Measurements from ENCODE around the gene AHDC1.
A peak's percentile ranks its signal among the peaks of the same experiment; 100 is the strongest.
"Not testable (repeated sequence)": the region's sequence is repeated elsewhere in the genome, so short reads cannot be mapped to it uniquely, and the experiment has no call there.

AHDC1 gene

DNA sequence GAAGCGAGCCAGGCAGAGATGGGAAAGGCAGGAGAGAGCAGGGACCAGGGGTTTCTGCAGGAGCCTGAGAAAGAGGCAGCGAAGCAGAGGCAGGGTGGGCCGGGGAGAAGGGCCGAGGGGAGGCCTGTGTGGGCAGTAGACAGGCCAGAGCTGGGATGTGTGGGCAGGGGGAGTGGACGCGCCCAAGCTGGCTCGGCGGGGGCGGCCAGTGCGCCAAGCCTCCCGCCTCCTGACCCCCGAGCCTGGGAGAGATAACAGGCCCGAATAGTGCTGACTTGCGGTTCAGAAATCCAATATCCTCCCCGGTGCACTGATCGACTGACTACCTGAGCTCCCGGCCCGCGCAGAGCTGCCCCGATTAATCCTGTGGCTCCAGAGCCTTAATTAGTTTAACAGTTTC, 41.9 kb downstream of the AHDC1 start:
- no peak for DNase-seq

DNA sequence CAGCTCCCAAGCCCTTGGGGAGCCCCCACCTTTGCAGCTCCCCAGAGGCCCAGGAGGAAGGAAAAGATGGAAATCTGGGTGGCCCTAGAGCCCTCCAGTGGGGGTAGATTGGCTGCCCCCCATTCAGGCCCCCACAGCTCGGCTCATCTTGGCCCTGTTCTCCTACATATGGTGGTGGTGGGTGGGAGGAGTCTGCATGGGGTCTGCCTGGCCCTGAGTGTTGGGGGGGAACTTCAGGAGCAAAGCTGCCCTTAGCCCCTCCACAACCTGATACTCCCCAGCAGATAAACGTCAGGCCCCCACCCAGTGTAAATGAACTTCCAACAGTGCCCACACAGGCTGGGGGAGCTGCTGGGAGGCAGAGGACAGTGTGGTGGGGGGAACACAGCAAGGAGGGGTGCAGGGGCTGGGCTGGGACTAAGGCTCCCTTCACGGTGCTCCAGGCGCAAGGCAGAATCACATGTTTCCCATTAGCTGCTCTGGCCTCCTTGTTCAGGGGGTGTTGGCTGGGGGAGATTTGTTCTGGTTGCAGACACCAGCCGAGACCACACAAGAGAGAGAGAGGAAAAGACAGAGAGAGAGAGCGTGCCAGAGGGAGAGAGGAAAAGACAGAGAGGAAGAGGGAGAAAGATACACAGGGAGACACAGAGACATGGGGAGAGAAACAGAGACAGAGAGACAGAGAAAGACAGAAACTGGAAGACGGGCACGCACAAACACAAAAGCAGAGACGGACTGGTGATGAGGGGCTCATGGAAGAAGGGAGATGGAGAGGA, 42.6 kb downstream of the AHDC1 start:
- DNase-seq: no peak

DNA sequence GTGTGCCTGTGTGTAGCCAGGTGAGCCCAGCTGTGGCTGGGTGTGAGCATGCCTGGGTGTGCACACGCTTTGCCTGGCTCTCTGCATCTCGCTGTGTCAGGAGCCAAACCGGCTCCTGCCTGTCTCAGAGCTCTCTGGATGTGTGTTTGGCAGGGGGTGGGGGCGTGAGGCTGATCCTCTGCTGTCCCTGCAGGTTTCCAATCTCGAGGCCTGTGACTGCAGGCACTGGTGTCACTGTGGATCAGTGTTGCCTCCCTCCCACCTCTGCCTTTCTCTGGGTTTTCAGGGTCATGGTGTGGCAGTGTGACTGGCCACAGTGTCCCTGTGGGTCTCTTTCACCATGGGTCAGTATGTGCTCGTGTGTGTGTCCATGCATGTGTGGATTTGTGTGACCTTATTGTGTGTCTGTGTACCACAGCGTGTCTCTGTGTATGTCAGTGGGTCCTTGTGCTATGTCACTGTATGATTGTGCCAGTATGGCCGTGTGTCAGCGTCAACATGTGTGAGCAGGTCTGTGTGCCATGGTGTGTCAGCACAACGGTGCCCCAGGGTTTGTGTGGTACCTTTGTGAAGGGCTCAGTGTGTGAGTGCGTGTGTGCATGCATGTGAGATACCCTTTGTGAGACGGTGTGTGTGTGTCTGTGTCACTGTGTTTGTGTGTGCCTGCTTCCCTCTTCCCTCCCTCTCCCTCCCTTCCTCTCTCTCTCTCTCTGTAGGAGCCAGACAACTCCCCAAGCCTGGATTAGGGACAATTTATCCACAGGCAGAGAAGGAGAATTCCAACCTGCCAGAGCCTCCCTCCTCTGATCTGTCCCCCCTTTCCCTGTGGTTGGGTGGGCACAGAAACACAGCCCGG, 43.4 kb downstream of the AHDC1 start:
- no peak for DNase-seq

DNA sequence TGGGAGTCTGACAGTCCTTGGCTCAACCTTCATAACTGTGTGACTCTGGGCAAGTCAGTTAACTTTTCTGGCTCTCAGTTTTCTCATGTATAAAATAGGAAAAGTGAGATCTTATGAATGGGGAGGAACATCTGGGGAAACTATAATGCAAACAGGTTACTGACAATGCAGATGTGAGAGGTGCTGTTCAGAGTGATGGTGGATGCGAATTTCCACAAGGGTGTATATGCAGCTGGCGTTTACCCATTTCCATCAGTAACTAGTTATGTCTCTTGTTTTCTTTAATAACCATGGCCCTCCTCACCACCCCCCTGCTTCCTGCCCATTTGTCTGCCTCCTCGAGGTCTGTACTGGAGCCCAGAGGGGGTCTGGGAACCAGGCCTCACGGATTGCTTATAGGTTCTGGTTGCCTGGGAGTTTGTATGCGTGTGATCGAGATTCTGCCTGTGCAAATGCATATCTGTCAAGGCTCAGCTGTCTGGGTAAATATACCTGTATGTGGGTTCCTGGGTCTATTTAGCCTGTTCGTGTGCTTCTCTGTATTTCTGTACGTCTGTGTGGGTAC, 44.4 kb downstream of the AHDC1 start:
- no peak for DNase-seq

DNA sequence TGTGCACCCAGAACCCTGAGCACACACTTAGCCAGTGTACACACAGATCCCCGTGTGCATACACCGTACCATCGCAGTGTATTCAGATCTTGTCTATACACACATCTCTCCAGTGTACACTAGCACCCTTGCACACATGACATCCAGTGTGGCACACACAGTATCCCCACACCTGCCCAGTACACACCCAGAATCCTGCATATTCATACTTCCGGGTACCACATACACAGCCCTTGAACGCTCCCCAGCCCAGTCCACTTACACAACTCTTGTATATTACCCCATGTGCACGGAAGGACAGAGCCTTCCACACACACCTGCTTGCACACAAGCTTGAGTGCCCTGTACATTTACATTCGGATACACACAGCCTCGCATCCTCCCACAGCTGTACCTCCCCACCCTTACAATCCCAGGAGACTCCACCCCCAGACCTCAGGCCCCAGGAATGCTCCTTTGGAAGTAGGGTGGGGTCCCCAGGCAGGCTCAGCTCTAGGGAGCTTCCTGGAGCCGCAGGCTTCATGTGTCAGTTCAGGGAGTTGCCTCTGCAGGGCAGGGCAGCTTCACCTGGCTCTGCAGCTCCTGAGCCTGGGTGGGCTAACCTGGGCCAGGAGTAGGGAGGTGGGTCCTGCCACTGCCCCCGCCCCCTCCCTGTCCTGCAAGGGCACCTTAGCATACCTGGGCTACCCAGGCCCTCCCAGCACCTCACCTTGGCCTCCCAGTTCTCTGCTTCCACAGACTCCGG, 46.2 kb downstream of the AHDC1 start:
- DNase-seq: no peak

DNA sequence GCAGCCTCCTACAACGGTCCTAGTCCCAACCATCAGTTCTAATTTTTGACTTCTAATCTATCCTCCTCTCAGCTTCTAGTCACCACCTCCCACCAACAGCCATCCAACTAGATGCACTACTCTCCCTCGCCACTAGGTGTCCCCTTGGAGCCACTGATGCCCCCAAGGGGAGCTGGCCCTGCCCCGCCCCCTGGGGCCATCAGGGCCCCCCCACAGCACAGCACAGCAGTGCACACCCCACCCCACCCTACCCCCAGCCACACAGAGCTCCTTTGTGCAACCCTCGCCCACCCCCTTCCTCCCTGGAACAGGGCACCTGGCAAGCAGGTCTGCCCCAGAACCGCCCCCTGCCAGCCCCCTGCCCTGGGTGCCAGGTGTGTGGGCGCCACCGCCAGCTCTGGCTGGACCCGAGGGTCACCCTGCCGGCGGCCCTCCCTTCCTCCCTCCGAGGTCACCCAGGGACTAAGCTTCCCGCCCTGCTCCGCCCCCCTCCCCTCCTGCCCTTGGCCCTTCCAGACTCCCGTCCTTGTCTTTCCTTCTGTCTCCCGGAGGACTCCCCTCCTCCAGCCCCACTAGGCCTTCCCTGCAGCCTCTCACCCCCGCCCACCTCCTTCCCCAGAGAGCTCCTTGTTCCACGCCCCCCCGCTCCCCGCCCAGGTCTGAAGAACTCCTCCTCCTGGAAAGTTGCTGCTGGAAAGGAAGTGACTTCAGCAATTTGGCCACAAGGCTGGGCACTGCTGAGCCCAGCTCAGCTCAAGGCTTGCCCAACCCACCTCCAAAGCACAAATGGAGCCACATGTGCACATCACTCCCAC, 47.0 kb downstream of the AHDC1 start:
- peak; percentile 89 for DNase-seq

DNA sequence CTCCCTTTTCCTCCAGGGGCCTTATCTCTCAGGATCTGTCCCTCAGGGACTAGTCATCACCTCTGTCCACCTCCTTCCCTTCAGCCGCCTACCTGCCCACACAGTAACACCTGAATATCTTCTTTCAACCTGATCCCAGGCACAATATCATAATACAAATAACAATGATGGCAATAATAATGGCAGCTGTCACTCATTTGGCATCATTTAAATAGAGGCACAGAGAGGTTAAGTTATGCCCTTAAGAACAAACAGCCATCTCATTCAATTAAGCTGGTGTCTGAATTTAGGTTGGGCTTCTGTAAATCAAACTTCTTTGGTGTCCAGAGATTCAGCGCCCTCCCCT, 47.5 kb downstream of the AHDC1 start:
- no peak for DNase-seq

DNA sequence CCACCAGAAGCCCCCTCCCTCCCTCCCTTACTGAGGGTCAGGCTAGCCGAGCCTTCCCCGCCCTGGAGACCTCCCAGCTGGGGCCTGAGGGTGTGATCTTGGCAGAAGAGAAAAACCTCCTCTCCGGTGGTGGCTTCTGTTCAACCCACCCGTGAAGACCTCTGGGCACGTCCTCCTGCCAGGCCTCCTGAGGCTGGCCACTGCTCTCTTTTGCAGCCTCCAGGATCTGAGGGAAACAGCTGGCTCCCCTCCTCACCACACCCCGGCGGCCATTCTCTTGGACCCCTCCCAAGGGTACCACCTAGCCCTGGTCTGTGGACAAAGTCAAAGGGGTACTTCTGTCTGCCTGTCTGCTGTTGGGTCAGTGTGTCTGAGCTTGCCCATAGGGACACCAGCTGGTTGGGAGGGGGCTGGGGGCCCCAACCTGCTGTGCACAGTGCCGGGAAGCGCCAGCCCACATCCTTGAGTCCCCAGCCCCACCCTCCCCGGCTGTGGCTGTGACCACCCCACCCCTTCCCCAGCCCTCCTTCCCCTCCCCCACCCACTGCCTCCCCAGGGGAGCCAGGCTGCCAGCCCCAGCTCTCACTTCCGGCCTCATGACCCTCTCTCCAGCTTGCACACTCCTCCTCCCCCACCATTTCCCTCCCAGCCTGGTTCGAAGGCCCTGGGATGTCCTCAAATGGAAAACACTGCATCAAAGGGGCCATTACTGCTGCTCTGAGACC, 48.1 kb downstream of the AHDC1 start:
- no peak for DNase-seq

DNA sequence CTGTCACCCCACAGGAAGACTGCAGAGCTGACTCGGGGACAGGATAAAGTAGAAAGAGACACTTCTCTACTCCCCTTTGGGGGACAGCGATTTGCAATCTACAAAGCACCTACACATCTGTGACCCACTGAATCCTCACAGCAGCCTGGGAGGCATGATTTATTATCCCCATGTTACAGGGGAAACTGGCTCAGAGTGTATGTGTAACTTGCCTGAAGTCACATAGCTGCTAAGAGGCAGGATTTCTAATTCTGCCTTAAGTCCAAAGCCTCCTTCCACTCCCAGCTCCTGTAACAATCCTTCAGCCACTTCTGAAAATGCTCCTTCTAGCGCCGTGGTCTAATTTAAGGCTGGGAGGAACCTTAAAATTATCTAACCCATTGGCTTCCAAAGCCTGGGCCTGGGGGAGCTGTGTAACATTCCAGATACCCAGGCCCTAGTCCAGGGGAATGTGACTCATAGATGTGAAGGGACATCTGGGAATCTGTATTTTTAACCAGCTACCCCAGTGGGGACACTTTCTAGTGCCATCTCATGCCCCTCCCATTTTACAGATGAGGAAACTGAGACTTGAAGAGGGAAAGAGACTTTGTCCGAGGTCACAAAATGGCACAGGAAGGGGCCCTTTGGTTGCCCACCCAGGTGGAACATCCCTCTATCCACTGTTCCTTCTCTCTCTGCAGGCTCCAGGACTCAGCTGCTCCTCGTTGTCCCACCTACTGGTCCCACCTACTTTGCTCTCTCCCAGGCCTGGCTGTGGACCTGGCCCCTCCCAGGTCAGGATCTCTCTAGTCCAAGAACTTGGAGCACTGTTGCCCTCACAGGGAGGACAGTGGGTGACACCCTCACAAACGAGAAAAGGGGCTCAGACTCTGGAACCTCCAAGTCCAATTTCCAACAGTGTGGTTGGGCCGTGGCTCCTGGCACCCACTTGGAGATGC, 48.9 kb downstream of the AHDC1 start:
- no peak for DNase-seq

DNA sequence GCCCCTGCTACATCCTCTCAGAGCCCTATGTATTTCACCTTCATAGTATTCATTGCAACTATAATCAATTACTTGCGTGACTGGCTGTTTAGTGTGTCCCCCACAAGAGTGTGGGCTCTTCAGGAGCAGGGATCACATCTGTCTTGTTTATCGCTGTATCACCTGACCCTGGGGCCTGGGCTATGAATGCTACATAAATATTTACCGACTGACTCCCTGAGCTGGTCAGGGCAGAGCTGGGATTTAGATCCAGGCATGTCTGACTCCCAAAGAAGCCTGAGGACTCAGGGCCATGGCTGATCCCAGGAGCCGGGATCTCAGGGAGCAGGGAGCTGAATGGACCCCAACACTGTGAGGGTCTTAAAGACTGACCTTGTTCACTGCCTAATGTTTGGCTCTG, 49.7 kb downstream of the AHDC1 start:
- no peak for DNase-seq

DNA sequence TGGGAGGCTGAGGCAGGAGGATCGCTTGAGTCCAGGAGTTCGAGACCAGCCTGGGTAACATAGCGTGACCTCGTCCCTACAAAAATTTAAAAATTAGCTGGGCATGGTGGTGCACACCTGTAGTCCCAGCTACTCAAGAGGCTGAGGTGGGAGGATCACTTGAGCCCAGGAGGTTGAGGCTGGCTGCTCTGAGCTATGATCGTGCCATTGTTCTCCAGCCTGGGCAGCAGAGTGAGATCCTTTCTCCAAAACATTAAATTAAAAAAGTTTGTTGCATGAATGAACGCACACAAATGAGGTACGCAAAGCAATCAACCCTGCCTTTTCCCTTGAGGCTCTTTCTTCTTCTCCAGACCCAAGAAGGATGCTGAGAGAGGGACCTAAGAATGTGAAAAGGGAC, 50.1 kb downstream of the AHDC1 start:
- DNase-seq: not testable (repeated sequence)

DNA sequence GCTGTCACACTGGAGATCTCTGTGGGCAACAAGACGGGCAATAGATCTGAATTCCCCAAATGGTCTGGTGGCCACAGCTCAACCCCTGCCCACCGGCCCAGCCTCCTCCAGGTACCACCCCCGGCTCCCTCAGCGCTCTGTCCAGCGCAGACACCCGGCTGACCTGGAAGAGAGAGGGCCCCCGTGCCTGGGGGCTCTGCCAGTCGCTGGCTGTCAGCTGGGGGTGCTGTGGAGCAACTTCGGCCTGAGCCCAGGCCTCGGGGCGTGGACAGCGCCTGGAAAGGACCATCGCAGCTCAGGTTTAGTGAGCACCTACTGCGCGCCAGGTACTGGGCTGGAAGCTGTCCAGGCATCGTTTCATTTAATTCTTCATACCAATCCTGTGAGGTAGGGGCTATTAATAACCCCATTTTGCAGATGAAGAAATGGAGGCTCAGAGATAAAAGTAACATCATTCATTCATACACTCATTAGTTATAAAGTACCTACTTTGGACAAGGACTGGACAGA, 51.0 kb downstream of the AHDC1 start:
- no peak for DNase-seq

DNA sequence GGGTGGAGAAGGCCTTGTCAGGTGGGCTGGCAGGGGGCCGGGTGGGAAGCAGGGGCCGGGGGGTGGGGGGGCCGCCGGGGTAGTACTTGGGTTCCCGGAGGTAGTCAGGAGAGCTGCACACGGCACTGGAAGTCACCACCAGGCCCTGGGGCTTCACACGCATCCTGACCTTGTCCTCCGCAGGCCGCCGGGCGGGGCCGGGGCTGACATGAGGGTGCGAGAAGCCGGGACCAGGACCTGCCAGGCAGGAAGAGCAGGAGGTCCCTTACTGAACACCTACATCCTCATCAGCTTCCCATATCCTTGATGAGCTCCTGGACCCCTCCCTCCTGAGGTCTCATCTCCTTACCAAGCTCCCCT, 52.0 kb downstream of the AHDC1 start:
- DNase-seq: no peak

DNA sequence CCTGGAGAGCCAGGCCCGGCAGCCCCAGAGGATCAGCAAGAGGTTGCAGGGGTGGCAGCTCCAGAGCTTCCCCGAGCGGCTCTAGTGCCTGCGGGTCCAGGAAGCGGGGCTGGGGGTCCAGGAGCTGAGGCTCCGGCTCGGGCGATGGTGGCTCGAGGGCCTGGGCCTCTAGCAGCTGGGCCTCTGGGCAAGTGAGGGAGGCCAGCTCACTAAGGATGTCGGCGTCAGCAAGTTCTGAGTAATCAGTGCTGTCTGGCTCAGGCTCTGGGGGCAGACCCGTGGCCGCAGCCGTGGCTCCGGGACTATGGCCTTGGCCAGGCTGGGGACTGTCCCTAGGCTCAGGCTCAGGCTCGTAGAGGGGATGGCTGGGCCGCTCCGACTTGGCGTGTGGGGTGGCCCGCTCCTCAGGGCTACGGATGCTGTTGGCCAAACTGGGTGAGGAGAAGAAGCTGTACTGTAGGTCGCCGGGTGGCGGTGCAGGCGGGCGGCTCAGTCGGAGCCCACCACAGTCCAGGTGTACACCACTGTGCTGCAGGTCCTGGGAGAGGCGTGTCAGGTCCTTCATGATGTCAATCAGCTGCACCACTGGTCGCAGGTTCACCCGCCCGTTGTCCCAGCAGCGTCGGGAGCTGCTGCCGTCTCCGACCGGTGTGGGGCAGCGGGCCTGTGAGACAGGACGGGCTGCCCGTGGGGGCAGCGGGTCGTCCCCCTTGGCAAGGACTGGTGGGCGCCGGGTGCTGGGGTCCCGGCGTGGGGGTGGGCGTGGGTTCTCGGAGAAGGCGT, 52.6 kb downstream of the AHDC1 start:
- DNase-seq: no peak

DNA sequence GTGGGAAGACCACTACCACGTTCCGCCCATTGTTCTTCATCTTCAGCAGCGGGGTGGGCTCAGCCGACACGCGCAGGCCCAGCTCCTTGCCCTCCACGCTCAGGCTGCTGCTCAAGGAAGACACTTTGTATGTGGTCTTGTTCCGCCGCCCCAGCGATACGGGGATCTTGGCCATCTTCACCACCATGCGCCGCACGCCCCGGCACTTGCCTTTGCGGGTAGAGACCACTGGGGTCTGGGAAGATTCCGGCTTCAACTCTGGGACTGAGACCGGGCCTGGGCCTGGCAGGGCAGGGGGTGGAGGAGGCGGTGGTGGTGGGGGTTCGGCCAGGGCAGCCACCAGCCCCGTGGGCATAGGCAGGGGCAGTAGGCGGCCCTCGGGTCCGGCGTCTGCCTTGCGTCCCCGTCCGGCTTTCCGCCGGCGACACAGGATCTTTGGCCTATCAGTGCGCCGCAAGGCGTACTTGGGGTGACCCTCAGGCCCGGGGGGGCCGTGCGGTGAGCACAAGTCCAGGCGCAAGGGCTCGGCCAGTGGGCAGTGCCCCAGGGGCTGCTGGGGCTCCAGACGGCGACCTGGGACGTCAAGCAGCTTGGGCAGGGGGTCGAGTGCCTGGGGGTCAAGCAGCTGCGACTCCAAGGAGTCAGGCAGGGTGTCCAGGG, 53.3 kb downstream of the AHDC1 start:
- DNase-seq: no peak

DNA sequence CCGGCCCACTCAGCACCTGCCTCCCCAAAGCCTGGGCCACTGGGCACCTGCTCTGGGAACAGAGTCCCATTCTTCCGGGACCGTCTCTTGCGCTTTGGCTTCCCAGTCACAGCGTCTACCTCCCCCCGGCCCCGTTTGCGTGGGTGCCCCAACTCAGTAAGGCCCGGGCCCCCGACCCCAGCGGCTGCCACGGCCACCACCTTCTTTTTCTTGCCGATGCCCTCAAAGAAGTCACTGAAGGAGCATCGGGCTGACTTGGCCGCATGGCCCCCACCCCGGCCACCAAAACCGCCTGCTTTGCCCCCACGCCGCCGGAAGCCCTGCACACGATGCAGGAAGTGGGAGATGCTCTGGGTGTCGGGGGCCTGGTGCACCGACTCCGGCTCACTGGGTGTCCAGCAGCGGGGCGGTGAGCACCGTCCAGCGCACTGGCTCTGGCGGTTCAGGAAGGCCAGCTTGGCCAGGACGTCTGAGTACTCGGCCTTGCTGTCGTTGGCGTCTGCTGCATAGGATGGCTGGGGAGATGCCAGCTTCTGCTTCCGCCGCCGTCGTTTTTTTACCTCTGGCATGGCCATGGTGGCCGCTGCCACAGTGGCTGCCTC, 54.0 kb downstream of the AHDC1 start:
- no peak for DNase-seq

DNA sequence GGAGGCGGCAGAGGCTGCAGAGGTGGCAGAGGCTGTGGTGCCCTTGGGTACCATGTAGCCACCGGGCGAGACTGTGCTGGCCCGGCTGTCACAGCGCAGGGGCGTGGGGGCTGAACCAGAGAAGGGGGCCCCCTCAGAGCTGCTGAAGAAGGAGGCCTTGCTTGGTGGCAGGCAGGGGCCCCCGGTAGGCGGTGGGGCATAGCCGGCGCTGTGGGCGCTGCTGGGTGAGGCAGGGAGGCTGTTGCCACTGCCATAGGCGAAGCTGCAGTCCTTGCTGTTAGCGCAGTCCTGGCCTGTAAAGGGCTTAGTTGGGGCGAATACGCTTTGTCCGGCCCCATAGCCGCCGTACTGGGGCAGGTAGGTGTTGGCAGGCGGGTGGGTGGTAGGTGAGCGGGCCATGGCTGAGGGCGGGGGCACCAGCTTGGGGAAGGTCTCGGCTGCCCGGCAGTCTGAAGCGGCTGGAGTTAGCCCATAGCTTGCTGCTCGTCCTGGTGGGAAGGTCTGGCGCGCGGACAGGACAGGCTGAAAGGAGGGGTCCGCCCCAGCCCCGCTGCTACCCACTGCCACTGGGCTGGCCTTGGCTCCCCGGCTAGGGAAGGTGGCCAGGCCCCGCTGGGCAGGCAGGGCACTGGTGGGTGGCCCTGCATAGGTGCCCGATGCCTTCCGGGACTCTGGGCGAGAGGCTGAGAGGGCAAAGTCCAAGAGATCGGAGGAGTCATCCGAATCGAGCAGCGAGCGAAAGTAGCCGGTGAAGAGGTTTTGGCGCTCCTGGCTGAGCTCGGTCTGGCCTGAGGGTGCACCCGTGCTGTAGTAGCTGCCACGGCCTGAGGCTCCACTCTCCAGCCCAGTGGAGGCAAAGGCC, 54.9 kb downstream of the AHDC1 start:
- DNase-seq: no peak

Data from stimulated activated CD8-positive, alpha-beta memory T cell treated with anti-CD3 and anti-CD28 coated beads, Interleukin-4, amount 100 ng/mL, for 48 hours (primary cell).